Measurements from ENCODE around the gene RAET1L.

DNA sequence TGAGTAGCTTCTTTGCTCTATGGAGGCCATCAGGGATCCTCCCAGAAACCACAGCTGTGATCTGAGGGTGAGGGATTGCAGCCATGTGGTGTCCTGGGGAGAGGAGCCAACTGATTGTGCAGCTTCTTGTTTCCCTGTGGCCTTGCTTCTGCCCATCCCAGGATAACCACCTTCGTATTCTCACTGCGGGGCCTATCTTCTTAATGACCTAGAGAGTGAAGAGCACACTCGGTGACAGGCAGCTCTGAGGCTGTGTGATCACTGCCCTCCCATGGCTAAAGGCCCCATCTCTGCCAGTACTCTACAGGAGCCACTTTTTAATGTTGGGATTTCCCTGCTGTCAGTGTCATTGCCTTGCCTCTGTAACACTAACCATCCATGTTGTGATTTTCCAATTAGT is 5.3 kb upstream of the RAET1L start:
- TF ChIP-seq CTCF (IDR thresholded peaks at IDR 0.05) (no peak), POLR2A (IDR thresholded peaks at IDR 0.05) (no peak)

All from testis (tissue), 2 donors.